ENCODE measurements around the gene LRIT1.

DNA sequence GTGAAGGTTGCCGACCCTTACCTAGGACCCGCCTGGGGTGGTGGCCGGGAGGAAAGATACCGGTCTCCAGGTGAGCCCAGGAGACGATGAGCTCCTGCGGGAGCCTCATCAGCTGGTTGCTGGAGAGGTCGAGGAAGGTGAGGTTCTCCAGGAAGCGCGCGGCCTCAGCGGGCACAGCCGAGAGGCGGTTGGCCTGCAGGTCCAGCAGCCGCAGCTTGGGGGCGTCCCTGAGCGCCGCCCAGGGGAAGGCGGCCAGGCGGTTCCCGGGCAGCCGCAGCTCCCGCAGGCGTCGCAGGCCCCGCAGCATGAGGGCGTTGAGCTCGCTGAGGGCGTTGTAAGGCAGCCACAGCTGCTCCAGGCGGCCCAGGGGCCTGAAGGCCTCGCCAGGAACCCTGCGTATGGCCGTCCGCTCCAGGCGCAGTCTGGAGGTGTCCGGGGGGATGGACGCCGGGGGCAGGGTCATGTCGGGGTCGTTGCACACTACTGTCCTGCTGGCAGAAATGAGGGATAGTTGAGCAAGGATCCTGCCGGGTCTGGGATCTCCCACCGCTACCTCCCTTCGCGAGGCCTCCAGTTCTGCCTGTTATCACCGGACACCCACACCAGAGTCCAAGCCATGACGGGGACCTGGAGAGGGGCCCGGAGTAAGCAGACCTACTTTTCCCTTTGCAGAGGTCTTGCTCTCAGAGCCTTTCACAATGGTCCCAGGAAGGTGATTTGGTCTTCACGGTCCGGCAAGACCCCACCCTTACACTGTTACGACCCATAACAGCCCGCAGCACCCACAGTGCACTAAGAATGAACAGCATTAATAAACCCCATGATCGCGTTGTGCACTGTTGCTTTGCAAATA, 3.9 kb downstream of the LRIT1 start:
- TF ChIP-seq, protein P1, sequence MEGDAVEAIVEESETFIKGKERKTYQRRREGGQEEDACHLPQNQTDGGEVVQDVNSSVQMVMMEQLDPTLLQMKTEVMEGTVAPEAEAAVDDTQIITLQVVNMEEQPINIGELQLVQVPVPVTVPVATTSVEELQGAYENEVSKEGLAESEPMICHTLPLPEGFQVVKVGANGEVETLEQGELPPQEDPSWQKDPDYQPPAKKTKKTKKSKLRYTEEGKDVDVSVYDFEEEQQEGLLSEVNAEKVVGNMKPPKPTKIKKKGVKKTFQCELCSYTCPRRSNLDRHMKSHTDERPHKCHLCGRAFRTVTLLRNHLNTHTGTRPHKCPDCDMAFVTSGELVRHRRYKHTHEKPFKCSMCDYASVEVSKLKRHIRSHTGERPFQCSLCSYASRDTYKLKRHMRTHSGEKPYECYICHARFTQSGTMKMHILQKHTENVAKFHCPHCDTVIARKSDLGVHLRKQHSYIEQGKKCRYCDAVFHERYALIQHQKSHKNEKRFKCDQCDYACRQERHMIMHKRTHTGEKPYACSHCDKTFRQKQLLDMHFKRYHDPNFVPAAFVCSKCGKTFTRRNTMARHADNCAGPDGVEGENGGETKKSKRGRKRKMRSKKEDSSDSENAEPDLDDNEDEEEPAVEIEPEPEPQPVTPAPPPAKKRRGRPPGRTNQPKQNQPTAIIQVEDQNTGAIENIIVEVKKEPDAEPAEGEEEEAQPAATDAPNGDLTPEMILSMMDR (IDR thresholded peaks at IDR 0.05): no peak
- no peak for TF ChIP-seq POLR2A (IDR thresholded peaks at IDR 0.05)
